SJSA1 (cell line): ENCODE measurements around the gene PLA2G4A. TPM values are rescaled to one million over a fixed set of nuclear protein-coding genes. Genes with fewer than 3 reads are reported as not detected.

Experiments
- DNase-seq, 2 experiments: peaks; one replicate each; pipeline ENCODE4 v3.0.0-alpha.2; 2015 to 2020; ENCODE audit warnings: low spot score in 2 of 2, low read depth in 1 of 2
- H3K27ac ChIP-seq: fragments of 250-450 bp; sonication (Bioruptor Pico); 2 replicates; pipeline ENCODE4 v1.5.1; 2020; ENCODE audit warnings: mild to moderate bottlenecking, moderate library complexity
- H3K27me3 ChIP-seq: fragments of 250-450 bp; sonication (Bioruptor Pico); replicated peaks from 2 replicates; pipeline ENCODE4 v1.5.1; 2020; ENCODE audit warnings: mild to moderate bottlenecking, moderate library complexity
- H3K36me3 ChIP-seq: fragments of 250-450 bp; sonication (Bioruptor Pico); 2 replicates; pipeline ENCODE4 v1.5.1; 2020; ENCODE audit warnings: mild to moderate bottlenecking
- H3K4me1 ChIP-seq: fragments of 250-450 bp; sonication (Bioruptor Pico); replicated peaks from 2 replicates; pipeline ENCODE4 v1.6.1; 2021; ENCODE audit warnings: mild to moderate bottlenecking
- H3K4me3 ChIP-seq: fragments of 250-450 bp; sonication (Bioruptor Pico); 2 replicates; pipeline ENCODE4 v1.5.1; 2020; ENCODE audit warnings: mild to moderate bottlenecking
- H3K9me3 ChIP-seq: fragments of 250-450 bp; sonication (Bioruptor Pico); replicated peaks from 2 replicates; pipeline ENCODE4 v1.5.1; 2020; ENCODE audit warnings: mild to moderate bottlenecking
- total RNA-seq: library from RNA; depleted of rRNA; stranded (reverse); fragments of >200 nt; shearing (Covaris generic); gene quantifications from 2 replicates; pipeline ENCODE4 v1.2.3, GENCODE V29; 2014

Gene PLA2G4A
- total RNA-seq, 1 experiment from 2014 or later: 0.39 TPM

DNA sequence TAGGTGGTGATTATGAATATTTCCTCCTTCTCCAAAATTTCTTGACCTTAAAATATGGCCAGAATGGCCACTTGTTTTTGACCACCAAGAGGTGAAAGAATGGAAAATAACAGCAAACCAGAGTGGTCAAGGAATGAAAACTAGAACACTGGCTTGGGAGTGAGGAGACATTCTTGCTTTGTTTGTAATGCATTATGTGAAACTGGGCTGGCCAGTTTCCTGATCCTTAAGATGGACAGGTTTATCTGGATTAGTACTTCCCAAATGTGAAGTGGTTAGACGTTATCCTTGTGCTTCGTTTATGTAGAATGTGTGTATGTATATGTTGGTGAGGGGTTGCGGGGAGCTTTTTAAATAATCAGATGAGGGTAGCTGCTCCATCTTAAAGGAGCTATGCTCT lies 12.8 kb downstream of the PLA2G4A start:
- H3K36me3 ChIP-seq: no peaks in the 10 kb centered on the region
- no peak overlapping the region for H3K27ac ChIP-seq
- no peaks in the 10 kb centered on the region for H3K9me3 ChIP-seq
- no peak for DNase-seq
- no peak overlapping the region for H3K4me3 ChIP-seq
- H3K27me3 ChIP-seq: no peaks in the 10 kb centered on the region
- no peaks in the 10 kb centered on the region for H3K4me1 ChIP-seq

DNA sequence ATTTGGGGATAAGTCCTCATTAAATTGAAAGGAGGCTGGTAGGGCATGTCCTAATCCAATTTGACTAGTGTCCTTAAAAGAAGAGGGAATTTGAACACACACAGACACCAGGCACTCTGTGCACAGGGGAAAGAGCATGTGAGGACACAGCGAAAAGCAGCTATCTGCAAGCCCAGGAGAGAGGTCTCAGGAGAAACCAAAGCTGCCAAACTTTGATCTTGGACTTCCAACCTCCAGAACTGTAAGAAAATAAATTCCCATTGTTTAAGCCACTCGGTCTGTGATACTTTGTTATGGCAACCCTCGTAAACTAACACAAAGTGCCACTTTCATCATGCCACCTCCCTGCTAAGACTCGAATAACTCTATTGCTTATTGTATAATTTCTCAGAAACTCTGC lies 13.8 kb downstream of the PLA2G4A start:
- Histone ChIP-seq H3K36me3 (no peaks in the 10 kb centered on the region), H3K9me3 (no peaks in the 10 kb centered on the region), H3K4me1 (no peaks in the 10 kb centered on the region), H3K27ac (no peak overlapping the region), H3K4me3 (no peak overlapping the region), H3K27me3 (no peaks in the 10 kb centered on the region)
- DNase-seq: no peak

DNA sequence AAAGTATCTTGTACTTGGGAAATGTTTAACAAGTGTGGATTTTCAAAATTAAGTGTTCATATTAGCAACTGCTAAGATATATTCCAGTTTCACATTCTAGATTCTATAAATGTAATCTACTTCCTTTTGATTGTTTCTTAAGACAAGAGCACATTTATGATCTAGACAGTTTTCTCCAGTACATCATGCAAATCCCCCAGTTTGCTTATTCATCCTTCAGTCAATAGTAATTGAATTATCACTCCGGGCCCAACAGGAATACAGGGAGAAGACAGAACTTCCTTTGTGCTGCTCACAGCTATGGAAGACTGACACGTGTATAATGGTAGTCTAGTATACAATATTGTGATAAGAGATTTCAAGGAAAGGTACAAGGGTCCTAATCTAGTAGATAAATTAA lies 14.5 kb downstream of the PLA2G4A start:
- no peaks in the 10 kb centered on the region for H3K36me3 ChIP-seq
- H3K4me3 ChIP-seq: no peak overlapping the region
- H3K27me3 ChIP-seq: no peaks in the 10 kb centered on the region
- no peak overlapping the region for H3K27ac ChIP-seq
- DNase-seq: no peak
- H3K4me1 ChIP-seq: no peaks in the 10 kb centered on the region
- H3K9me3 ChIP-seq: no peaks in the 10 kb centered on the region

DNA sequence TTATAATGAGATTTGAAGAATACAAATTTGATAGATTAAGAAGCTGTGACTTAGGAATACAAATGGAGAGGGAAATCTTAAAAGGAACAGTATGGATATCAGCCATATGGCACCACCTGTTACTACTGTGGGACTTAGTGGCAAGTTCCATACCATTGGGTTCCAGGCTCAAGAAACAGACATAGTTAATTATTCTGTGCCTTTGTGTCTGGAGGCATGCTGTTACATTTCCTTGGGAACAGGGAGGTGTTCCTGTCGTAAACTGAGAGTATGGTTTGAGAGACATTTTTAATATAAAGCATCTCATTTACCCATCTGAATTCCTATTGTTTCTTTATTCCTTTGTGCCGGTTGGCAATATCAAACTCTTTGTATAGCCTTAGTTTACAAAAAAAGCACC lies 15.2 kb downstream of the PLA2G4A start:
- H3K36me3 ChIP-seq: no peaks in the 10 kb centered on the region
- H3K4me1 ChIP-seq: no peaks in the 10 kb centered on the region
- no peak overlapping the region for H3K27ac ChIP-seq
- H3K4me3 ChIP-seq: no peak overlapping the region
- H3K27me3 ChIP-seq: no peaks in the 10 kb centered on the region
- no peaks in the 10 kb centered on the region for H3K9me3 ChIP-seq
- DNase-seq: no peak

DNA sequence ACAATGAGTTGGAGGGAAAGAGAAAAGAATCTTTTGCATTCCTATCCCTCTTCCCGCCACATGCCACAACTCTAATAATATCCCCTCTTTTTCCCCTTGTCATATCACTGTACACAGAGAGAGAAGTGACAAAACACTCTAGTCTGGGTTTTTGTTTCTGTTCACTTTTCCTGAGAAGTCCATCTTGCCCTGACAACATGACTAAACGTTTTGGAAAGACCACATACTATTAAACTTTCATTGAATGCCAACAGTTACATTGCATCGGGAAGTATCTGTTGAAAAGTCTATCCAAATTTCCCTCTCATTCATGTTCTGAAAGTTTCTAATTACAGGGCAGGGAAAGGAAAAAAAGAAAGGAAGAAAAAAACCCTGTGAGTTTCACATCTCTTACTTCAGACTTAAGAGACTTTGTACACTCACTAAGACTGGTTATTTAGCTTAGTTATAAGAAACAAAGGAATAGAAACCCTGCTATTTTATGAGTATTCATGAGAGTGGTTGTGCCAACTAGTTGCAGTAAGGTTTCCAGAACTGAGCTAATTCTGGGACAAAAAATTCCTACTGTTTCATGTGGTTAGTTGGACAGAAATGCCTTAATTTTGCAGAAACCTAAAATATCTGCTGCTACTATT lies 16.9 kb downstream of the PLA2G4A start:
- no peak for DNase-seq
- Histone ChIP-seq H3K27me3 (no peaks in the 10 kb centered on the region), H3K9me3 (no peaks in the 10 kb centered on the region), H3K4me1 (no peaks in the 10 kb centered on the region), H3K36me3 (no peaks in the 10 kb centered on the region), H3K4me3 (no peak overlapping the region), H3K27ac (no peak overlapping the region)

DNA sequence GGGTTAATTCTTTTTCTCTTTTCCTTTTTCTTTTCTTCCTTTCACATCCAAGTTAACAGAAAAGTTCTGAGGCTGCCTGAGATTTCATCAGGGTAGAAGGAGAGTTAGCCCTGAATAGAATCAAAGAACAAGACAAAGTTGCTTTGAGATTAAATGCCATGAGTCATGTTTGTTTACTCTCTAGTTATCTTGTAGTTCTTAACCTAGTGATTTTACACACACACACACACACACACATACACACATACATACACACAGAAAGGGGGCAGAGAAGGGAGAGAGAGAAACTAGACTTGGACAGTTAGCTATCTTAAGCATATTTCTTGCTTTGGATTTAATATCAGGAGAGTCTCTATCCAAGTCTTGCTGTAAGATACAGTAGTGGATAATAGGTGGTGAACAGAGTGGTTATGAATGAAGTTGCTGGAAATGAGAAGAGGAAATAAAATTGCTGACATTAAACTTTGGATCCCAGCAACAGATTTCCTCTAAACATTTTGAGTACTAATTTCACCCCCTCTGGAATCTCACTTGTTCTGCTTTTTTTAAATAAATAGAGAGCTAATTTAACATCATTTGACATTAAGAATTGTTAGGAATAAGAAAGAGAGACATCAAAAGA lies 19.9 kb downstream of the PLA2G4A start:
- no peak overlapping the region for H3K27ac ChIP-seq
- DNase-seq: no peak

DNA sequence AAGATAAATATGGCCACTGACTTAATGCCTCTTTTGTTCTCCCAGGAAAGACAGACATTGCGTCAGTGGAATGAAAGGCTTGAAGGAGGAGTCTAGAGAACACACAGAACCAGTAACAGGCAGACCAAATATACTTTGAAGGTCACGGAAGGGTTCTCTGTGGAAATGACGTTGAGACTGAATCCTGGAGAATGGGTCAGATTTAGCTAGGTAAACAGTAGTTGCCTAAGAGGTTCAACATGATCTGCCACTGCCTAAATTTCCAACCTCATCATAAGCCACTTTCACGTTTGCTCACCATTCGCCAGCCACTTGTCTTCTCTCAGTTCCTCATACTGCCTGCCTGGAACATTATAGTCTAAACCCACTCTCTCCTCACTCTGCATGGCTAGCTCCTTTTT lies 20.5 kb downstream of the PLA2G4A start:
- H3K36me3 ChIP-seq: no peaks in the 10 kb centered on the region
- H3K4me1 ChIP-seq: no peaks in the 10 kb centered on the region
- no peaks in the 10 kb centered on the region for H3K9me3 ChIP-seq
- H3K27me3 ChIP-seq: no peaks in the 10 kb centered on the region
- no peak overlapping the region for H3K27ac ChIP-seq
- no peak for DNase-seq
- H3K4me3 ChIP-seq: no peak overlapping the region

More for the DNA sequence above, 19.9 kb downstream of the PLA2G4A start:
- H3K9me3 ChIP-seq: no peaks in the 10 kb centered on the region
- no peak overlapping the region for H3K4me3 ChIP-seq
- H3K4me1 ChIP-seq: no peaks in the 10 kb centered on the region
- no peaks in the 10 kb centered on the region for H3K36me3 ChIP-seq
- no peaks in the 10 kb centered on the region for H3K27me3 ChIP-seq

DNA sequence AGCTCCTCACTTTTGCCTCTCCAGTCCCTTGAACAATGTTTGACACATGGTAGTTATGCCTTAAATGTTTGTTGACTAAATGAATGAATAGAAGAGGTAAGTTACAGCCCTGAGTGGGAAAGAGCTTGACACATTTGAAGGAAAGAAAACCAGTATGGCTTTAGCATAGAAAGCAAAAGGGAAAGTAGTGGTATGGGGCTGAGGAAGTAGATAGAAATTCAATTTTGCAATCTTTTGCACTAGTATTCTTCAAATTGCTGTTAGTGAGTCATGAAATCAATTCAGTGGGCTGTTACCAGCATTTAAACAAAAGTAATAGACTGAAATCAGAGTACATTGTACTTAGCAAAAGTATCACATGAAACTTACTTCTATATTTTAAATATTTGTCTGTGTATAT lies 21.1 kb downstream of the PLA2G4A start:
- no peak for DNase-seq
- no peak overlapping the region for H3K27ac ChIP-seq

DNA sequence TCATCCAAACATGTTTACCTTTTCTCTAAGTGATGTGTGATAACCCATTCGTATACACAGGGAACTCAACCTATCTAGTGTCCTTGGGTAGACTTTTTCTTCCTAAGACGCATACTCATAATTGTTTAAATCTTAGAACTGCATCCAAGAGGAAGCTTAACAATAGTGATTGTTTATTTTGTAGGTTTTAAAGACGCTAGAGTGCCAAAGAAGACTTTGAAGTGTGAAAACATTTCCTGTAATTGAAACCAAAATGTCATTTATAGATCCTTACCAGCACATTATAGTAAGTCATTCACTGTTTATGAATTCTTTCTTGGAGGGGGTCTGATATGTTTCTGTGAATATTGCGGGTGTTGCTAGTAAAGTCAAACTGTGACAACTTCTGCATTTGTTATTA lies 25.4 kb downstream of the PLA2G4A start:
- no peak for DNase-seq
- Histone ChIP-seq H3K27ac (no peak overlapping the region), H3K9me3 (no peaks in the 10 kb centered on the region), H3K27me3 (no peaks in the 10 kb centered on the region), H3K36me3 (no peaks in the 10 kb centered on the region), H3K4me3 (no peak overlapping the region), H3K4me1 (no peaks in the 10 kb centered on the region)

More for the DNA sequence above, 21.1 kb downstream of the PLA2G4A start:
- Histone ChIP-seq H3K4me1 (no peaks in the 10 kb centered on the region), H3K36me3 (no peaks in the 10 kb centered on the region), H3K4me3 (no peak overlapping the region), H3K9me3 (no peaks in the 10 kb centered on the region), H3K27me3 (no peaks in the 10 kb centered on the region)

DNA sequence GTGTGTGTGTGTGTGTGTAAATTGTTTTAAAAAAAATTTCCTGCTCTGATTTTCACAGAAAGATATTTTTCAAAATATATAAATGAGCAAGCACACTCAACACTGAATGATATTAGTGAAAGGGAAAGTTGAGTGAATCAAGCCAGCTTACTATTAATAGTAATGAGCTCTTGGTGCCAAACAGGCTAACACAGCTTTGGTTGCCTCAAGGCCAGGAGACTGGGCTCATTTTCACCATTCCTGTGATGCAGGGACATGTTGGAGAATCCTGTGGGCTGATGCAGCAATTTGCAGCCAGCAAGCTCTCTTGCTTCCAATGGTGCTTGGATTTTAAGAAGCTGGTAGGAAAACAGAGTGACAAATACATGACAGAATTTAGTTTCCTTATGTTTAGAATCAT lies 30.2 kb downstream of the PLA2G4A start:
- no peak for DNase-seq
- no peaks in the 10 kb centered on the region for H3K9me3 ChIP-seq
- no peaks in the 10 kb centered on the region for H3K4me1 ChIP-seq
- H3K27me3 ChIP-seq: no peaks in the 10 kb centered on the region
- no peak overlapping the region for H3K4me3 ChIP-seq
- H3K27ac ChIP-seq: no peak overlapping the region
- no peaks in the 10 kb centered on the region for H3K36me3 ChIP-seq

DNA sequence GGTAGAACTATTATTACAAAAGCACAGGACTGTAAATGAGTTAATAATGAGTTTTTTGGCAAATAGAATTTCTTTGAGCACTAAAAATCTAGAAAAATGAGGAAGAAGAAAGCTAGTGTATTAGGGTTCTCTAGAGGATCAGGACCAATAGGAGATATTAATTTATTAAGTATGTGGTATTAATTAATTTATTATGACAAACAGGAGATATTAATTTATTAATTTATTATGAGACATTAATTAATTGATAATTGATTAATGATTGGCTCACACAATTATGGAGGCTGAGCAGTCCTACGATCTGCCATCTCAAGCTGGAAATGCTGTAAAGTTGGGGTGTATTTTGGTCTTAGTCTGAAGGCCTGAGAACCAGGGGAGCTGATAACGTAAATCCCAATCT lies 31.2 kb downstream of the PLA2G4A start:
- no peaks in the 10 kb centered on the region for H3K4me1 ChIP-seq
- no peaks in the 10 kb centered on the region for H3K9me3 ChIP-seq
- no peaks in the 10 kb centered on the region for H3K36me3 ChIP-seq
- H3K27ac ChIP-seq: no peak overlapping the region
- no peak for DNase-seq
- H3K27me3 ChIP-seq: no peaks in the 10 kb centered on the region
- no peak overlapping the region for H3K4me3 ChIP-seq

DNA sequence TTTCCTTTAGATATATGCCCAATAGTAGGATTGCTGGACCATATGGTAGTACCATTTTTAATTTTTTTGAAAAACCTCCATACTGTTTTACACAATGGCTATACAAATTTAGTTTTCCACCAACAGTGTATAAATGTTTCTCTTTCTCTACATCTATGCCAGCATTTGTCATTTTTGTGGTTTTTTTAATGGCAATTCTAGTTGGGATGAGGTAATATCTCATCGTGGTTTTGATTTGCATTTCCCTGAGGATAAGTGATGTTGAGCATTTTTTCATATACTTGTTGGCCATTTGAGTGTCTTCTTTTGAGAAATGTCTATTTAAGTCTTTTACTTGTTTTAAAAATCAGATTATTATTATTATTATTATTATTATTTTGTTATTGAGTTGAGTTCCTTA lies 35.5 kb downstream of the PLA2G4A start:
- Histone ChIP-seq H3K27me3 (no peaks in the 10 kb centered on the region), H3K27ac (no peak overlapping the region), H3K4me3 (no peak overlapping the region), H3K4me1 (no peaks in the 10 kb centered on the region), H3K36me3 (no peaks in the 10 kb centered on the region), H3K9me3 (no peaks in the 10 kb centered on the region)
- no peak for DNase-seq

DNA sequence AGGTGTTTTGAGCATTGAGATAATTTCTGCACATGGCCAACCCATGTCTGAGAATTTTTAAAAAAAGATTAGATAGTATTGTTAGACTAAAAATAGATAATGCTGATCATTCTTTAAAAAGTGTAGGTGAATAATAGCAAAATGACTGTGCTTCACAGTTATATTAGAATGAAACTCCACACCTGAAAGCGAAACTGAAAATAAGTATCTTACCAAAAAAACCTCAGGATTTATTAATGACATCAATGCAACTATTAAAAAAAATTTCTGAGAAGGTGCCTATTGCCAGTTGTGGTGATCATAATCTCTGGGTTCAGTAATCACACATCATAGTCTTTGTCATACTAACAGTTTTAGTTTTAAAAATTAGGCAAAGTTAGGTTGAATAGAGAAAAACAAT lies 36.5 kb downstream of the PLA2G4A start:
- Histone ChIP-seq H3K27ac (no peak overlapping the region), H3K36me3 (no peaks in the 10 kb centered on the region), H3K4me3 (no peak overlapping the region), H3K9me3 (no peaks in the 10 kb centered on the region), H3K27me3 (no peaks in the 10 kb centered on the region), H3K4me1 (no peaks in the 10 kb centered on the region)
- DNase-seq: no peak

DNA sequence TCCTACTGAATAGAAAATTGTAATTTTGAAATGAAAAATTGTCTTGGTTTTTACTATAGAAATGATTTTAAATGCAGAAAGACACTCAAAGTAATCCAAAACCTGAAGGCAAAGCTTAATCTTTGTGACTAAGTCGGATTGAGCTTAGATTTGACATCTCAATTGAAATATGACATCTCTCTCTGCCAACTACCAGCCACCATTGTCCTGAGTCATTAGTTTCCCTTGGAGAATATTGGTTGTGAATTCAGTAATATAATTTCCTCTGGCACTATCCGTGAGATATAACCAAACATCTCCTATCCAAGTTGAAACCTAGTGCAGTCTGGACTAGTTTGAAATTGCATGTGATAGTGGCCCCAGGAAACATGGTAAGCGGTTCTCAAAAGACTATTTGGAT lies 37.1 kb downstream of the PLA2G4A start:
- Histone ChIP-seq H3K9me3 (no peaks in the 10 kb centered on the region), H3K36me3 (no peaks in the 10 kb centered on the region), H3K4me1 (no peaks in the 10 kb centered on the region), H3K27me3 (no peaks in the 10 kb centered on the region), H3K27ac (no peak overlapping the region), H3K4me3 (no peak overlapping the region)
- DNase-seq: no peak
